CD4-positive, alpha-beta memory T cell (primary cell): ENCODE measurements around the gene COL4A6. TPM values are rescaled to one million over a fixed set of nuclear protein-coding genes. Genes with fewer than 3 reads are reported as not detected.

Source experiments
- CTCF ChIA-PET: fragments of 350-600 bp; sonication (Branson Sonifier 250); formaldehyde crosslinking; loops from one replicate; lab custom pipeline; 2021; ENCODE audit warnings: inconsistent platforms; ENCODE audit not compliant: partially characterized antibody; lab: Charles Lee
- POLR2A ChIA-PET: fragments of 350-600 bp; sonication (Branson Sonifier 250); formaldehyde crosslinking; loops from one replicate; lab custom pipeline; 2021; ENCODE audit not compliant: partially characterized antibody; lab: Charles Lee
- DNase-seq, 5 donors: peaks; one replicate each; pipeline versions ENCODE4 v3.0.0 to v3.0.0-alpha.2; 2020 to 2022; ENCODE audit warnings: mixed read lengths in 1 of 5
- H3K27ac ChIP-seq: one replicate; pipeline ENCODE4 v1.7.0; 2013; ENCODE audit warnings: low read depth, low read length
- H3K27me3 ChIP-seq: 2 replicates; pipeline ENCODE4 v1.7.0; 2013; ENCODE audit warnings: mild to moderate bottlenecking, low read length, moderate library complexity; ENCODE audit not compliant: insufficient read depth
- H3K36me3 ChIP-seq: 2 replicates; pipeline ENCODE4 v1.7.0; 2013; ENCODE audit warnings: mild to moderate bottlenecking, low read length, moderate library complexity; ENCODE audit not compliant: insufficient read depth
- H3K4me1 ChIP-seq: 2 replicates; pipeline ENCODE4 v1.7.0; 2013; ENCODE audit warnings: mild to moderate bottlenecking, low read length, moderate library complexity; ENCODE audit not compliant: insufficient read depth
- H3K4me3 ChIP-seq, 2 donors: one replicate each; pipeline ENCODE4 v1.7.0; 2013; ENCODE audit warnings: low read length in 2 of 2, mild to moderate bottlenecking in 1 of 2
- H3K9me3 ChIP-seq, 2 donors: one replicate each; pipeline ENCODE4 v1.7.0; 2013; ENCODE audit warnings: low read length in 2 of 2, control low read depth in 1 of 2; ENCODE audit not compliant: control insufficient read depth in 1 of 2
- H3K27ac Mint-ChIP-seq, 7 donors: one replicate each; pipeline ENCODE4 v1.8.0; 2020 to 2021; ENCODE audit warnings: mixed read lengths in 7 of 7, mild to moderate bottlenecking in 6 of 7, inconsistent platforms in 3 of 7, moderate library complexity in 3 of 7
- H3K27me3 Mint-ChIP-seq, 2 donors: one replicate each; pipeline ENCODE4 v1.8.0; 2020 to 2021; ENCODE audit warnings: mixed read lengths in 2 of 2
- H3K36me3 Mint-ChIP-seq, 2 donors: one replicate each; pipeline ENCODE4 v1.8.0; 2020 to 2021; ENCODE audit warnings: mixed read lengths in 2 of 2, inconsistent platforms in 1 of 2, mild to moderate bottlenecking in 1 of 2
- H3K4me1 Mint-ChIP-seq, 4 donors: one replicate each; pipeline ENCODE4 v1.8.0; 2020 to 2021; ENCODE audit warnings: mixed read lengths in 4 of 4, mild to moderate bottlenecking in 1 of 4
- H3K4me3 Mint-ChIP-seq, 8 donors: one replicate each; pipeline ENCODE4 v1.8.0; 2020 to 2021; ENCODE audit warnings: mixed read lengths in 8 of 8, mild to moderate bottlenecking in 7 of 8, moderate library complexity in 6 of 8, inconsistent platforms in 3 of 8
- H3K9me3 Mint-ChIP-seq, 8 donors: one replicate each; pipeline ENCODE4 v1.8.0; 2020 to 2021; ENCODE audit warnings: mixed read lengths in 8 of 8, mild to moderate bottlenecking in 5 of 8, inconsistent platforms in 3 of 8, moderate library complexity in 1 of 8
- intact Hi-C: fragments of 100-400 bp; cut with micrococcal nuclease; formaldehyde crosslinking; loops from one replicate; pipeline ENCODE4 v1.15.1; 2023
- polyA plus RNA-seq, 2 donors: library from polyadenylated mRNA; unstranded; fragments of 300-500 nt; fragmentation: Illumina TruSeq; gene quantifications; one replicate each; pipeline ENCODE4 v1.2.3, GENCODE V29; 2021
- total RNA-seq, 2 experiments: library from RNA; stranded (reverse); gene quantifications; one replicate each; pipeline ENCODE4 v1.2.3, GENCODE V29; 2021

COL4A6 gene
- total and polyA plus RNA-seq, 4 experiments from 2014 or later: not detected

DNA sequence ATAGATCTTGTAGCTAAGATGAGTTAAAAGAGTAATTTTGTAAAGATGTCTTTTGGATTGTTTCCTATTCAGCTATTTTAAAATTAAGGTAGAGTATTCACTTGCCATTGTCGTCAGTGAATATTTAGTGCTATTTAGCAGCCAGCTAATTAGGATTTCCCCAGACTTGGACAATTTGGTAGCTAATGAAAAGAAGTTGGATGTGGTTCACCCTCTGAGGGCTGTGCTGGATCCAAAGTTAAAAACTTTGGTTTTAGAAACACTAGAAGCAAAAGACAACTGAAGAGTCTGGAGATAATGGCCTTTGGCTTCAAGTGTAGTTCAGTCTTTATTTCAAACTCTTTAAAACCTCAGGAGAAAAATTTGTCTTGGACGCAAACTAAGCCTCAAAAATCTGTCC, 305.3 kb downstream of the COL4A6 start:
- Mint-ChIP-seq H3K36me3 (peaks cover 24 to 54% of the 10 kb centered on the region in 2 donors), H3K27me3 (no peaks in the 10 kb centered on the region), H3K4me1 (no peaks in the 10 kb centered on the region), H3K4me3 (no peak overlapping the region), H3K27ac (no peak overlapping the region), H3K9me3 (no peaks in the 10 kb centered on the region)
- ChIA-PET CTCF (no interaction called here), POLR2A (no interaction called here)
- no peaks in the 10 kb centered on the region for H3K27me3 ChIP-seq
- no peak for DNase-seq
- peaks cover 2% of the 10 kb centered on the region for H3K36me3 ChIP-seq
- H3K4me3 ChIP-seq: no peak overlapping the region
- H3K4me1 ChIP-seq: no peaks in the 10 kb centered on the region
- intact Hi-C loops: no loop called here
- H3K9me3 ChIP-seq: no peaks in the 10 kb centered on the region
- no peak overlapping the region for H3K27ac ChIP-seq

DNA sequence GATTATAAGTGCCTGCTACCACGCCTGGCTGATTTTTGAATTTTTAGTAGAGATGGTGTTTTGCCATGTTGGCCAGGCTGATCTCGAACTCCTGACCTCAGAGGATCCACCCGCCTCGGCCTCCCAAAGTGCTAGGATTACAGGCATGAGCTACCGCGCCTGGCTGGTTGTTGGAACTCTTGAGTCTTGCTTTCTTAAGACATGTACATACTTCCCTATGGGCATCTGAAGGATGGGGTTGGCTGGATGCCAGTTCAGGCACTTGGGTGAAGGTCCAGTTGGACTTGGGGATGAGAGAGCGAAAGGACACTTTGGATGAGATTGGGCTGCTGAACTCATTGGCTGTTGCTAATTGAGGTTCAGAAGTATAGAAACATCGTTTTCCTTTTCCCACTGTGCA, 306.2 kb downstream of the COL4A6 start:
- ChIA-PET POLR2A (no interaction called here), CTCF (no interaction called here)
- H3K27me3 ChIP-seq: no peaks in the 10 kb centered on the region
- no peak overlapping the region for H3K27ac ChIP-seq
- no peak overlapping the region for H3K27ac Mint-ChIP-seq
- H3K4me3 ChIP-seq: no peak overlapping the region
- no peaks in the 10 kb centered on the region for H3K27me3 Mint-ChIP-seq
- DNase-seq: no peak
- H3K9me3 Mint-ChIP-seq: no peaks in the 10 kb centered on the region
- H3K9me3 ChIP-seq: no peaks in the 10 kb centered on the region
- H3K36me3 Mint-ChIP-seq: peaks cover 21 to 47% of the 10 kb centered on the region in 2 donors
- intact Hi-C loops: no loop called here
- H3K4me3 Mint-ChIP-seq: no peak overlapping the region
- no peaks in the 10 kb centered on the region for H3K4me1 Mint-ChIP-seq
- H3K36me3 ChIP-seq: no peaks in the 10 kb centered on the region
- H3K4me1 ChIP-seq: no peaks in the 10 kb centered on the region

DNA sequence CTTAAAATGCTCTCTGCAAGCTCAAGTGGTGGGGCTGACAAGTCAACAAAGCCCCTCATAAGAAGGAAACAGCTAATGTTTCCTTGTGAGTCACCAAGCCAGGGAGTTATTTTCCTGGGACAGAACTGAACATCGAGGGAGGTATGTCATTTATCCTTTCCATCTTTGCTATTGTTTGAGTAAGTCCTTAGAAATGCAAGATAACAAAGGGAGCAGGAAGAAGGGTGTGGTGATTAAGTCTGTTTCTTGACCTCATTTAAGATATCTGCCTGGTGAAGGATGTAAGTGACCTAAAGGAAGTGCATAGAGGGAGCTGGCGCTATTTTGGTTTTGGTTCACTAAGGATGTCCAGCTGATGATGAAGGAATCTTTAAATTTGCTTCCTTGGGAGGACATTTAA, 306.8 kb downstream of the COL4A6 start:
- H3K27ac Mint-ChIP-seq: no peak overlapping the region
- Histone ChIP-seq H3K9me3 (no peaks in the 10 kb centered on the region), H3K27me3 (no peaks in the 10 kb centered on the region), H3K36me3 (no peaks in the 10 kb centered on the region), H3K4me1 (no peaks in the 10 kb centered on the region), H3K27ac (no peak overlapping the region), H3K4me3 (no peak overlapping the region)
- H3K4me1 Mint-ChIP-seq: no peaks in the 10 kb centered on the region
- H3K27me3 Mint-ChIP-seq: no peaks in the 10 kb centered on the region
- H3K9me3 Mint-ChIP-seq: no peaks in the 10 kb centered on the region
- peaks cover 27 to 46% of the 10 kb centered on the region in 2 donors for H3K36me3 Mint-ChIP-seq
- ChIA-PET POLR2A (no interaction called here), CTCF (no interaction called here)
- intact Hi-C loops: no loop called here
- DNase-seq: no peak
- no peak overlapping the region for H3K4me3 Mint-ChIP-seq

DNA sequence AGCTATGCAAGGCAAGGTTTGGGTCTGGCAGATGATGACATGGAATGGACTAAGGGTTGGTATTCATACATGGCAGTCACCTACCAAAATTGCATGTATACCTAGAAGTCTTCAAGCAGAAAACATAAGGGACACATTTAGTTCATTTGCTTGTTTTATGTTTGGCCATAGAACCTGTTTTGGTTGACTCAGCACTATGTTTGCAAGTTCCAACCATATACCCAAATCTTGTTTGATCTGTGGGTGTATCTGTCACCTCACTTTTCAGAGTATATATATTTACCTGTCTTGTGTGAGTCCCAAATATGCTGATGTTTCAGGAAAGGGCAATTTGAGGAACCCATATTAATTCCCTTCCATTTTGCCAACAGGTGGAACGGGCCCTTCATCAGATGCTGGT, 307.3 kb downstream of the COL4A6 start:
- Mint-ChIP-seq H3K4me3 (no peak overlapping the region), H3K36me3 (peaks cover 29 to 47% of the 10 kb centered on the region in 2 donors)
- H3K9me3 ChIP-seq: no peaks in the 10 kb centered on the region

DNA sequence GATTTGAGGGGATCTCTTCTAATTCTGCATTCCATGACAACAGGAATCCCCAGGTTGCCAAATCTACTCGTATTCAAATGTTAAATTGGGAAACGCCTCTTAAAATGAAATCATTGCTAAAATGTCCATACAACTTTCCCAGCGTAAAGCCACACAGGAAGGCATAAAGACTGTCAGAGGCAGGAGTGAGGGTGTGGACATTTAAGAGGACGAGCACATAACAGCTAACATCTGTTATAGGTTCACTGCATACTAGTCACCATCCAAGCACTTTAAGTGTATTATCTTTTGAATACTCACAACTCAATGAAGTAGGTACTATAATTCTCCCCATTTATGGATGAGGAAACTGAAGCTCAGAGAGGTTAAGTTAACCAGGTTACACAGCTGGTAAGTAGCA, 311.1 kb downstream of the COL4A6 start:
- CTCF ChIA-PET: no interaction called here
- Mint-ChIP-seq H3K9me3 (no peaks in the 10 kb centered on the region), H3K27ac (no peak overlapping the region), H3K4me3 (no peak overlapping the region), H3K4me1 (no peaks in the 10 kb centered on the region), H3K27me3 (no peaks in the 10 kb centered on the region), H3K36me3 (peaks cover 27 to 28% of the 10 kb centered on the region in 2 donors)
- Histone ChIP-seq H3K27ac (no peak overlapping the region), H3K36me3 (no peaks in the 10 kb centered on the region), H3K9me3 (no peaks in the 10 kb centered on the region), H3K4me1 (no peaks in the 10 kb centered on the region), H3K27me3 (no peaks in the 10 kb centered on the region), H3K4me3 (no peak overlapping the region)
- POLR2A ChIA-PET: no interaction called here
- no peak for DNase-seq
- intact Hi-C loops: no loop called here

More for the DNA sequence above, 307.3 kb downstream of the COL4A6 start:
- Mint-ChIP-seq H3K27me3 (no peaks in the 10 kb centered on the region), H3K27ac (no peak overlapping the region), H3K9me3 (no peaks in the 10 kb centered on the region), H3K4me1 (no peaks in the 10 kb centered on the region)
- H3K27ac ChIP-seq: no peak overlapping the region
- ChIA-PET CTCF (no interaction called here), POLR2A (no interaction called here)
- no peaks in the 10 kb centered on the region for H3K36me3 ChIP-seq
- DNase-seq: no peak
- H3K4me3 ChIP-seq: no peak overlapping the region
- H3K4me1 ChIP-seq: no peaks in the 10 kb centered on the region
- no peaks in the 10 kb centered on the region for H3K27me3 ChIP-seq
- intact Hi-C loops: no loop called here

DNA sequence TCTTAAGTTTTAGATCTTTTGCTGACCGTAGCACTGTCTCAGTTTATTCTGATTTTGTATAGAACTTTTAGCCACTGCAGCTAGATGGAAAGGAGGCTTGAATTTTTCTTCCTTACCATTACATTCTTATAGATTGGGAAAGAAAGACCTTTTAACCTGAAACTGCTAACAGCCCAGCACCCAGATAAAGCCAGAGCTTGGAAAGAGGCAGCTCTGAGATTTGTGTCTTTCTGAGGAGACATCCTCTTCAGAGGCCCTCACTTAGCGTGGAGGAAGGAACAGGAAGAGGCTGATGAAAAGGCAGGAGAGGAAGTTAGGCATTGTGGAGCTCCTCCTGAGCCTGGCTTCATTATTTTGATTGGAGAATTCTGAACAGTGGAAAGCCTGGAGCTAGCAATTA, 311.6 kb downstream of the COL4A6 start:
- Histone ChIP-seq H3K4me1 (no peaks in the 10 kb centered on the region), H3K4me3 (no peak overlapping the region), H3K9me3 (no peaks in the 10 kb centered on the region), H3K27me3 (no peaks in the 10 kb centered on the region), H3K36me3 (no peaks in the 10 kb centered on the region), H3K27ac (no peak overlapping the region)
- POLR2A ChIA-PET: no interaction called here
- no peak for DNase-seq
- no peak overlapping the region for H3K4me3 Mint-ChIP-seq
- H3K27me3 Mint-ChIP-seq: no peaks in the 10 kb centered on the region
- H3K27ac Mint-ChIP-seq: no peak overlapping the region
- H3K9me3 Mint-ChIP-seq: no peaks in the 10 kb centered on the region
- CTCF ChIA-PET: no interaction called here
- H3K4me1 Mint-ChIP-seq: no peaks in the 10 kb centered on the region
- H3K36me3 Mint-ChIP-seq: peaks cover 24 to 25% of the 10 kb centered on the region in 2 donors
- intact Hi-C loops: no loop called here

DNA sequence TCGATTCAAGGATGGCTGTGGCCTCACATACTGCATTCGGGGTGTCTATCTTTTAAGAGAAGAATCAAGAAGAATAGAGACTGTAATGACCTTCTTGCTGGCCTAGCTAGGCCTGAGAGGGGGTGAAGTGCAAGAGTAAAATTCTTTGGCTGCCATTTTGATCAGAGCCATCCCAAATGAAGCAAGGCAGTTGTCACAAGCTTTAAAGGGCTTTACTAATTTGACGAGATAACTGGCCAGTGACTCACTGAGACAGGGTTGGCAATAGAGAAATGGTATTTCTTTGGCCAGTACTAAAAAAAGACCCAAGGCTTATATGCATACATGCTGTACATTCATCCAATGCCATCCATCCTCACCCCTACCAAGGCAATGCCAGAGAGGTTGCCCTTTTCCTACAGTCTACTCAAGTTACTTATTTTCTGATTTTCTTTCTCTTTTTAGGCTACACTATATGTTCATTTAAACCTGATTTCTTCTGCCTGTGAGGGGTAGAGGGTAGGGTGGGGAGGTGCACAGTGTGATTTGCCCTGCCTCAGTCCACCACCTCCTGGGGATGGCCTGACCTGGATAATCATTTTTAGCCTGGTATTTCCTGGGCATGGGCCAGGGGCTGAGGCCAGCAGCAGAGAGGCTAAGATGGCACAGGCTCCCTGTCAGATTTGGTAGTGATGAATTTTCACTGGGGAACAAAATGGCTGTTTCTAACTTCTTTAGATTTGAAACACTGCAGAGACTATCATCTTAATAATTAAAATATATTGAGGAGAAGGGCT, 314.4 kb downstream of the COL4A6 start:
- no peaks in the 10 kb centered on the region for H3K4me1 Mint-ChIP-seq
- Histone ChIP-seq H3K4me1 (no peaks in the 10 kb centered on the region), H3K9me3 (no peaks in the 10 kb centered on the region), H3K36me3 (no peaks in the 10 kb centered on the region), H3K27me3 (no peaks in the 10 kb centered on the region), H3K27ac (no peak overlapping the region), H3K4me3 (no peak overlapping the region)
- peak overlapping the region in 1 of 7 donors; percentile 17 for H3K27ac Mint-ChIP-seq
- H3K27me3 Mint-ChIP-seq: no peaks in the 10 kb centered on the region
- ChIA-PET CTCF (no interaction called here), POLR2A (no interaction called here)
- no peaks in the 10 kb centered on the region for H3K9me3 Mint-ChIP-seq
- peaks cover 8 to 9% of the 10 kb centered on the region in 2 donors for H3K36me3 Mint-ChIP-seq
- DNase-seq: no peak
- no peak overlapping the region for H3K4me3 Mint-ChIP-seq
- intact Hi-C loops: no loop called here
